GM12865 (cell line): ENCODE results near the gene TENM3.

Experiments used
- DNase-seq: peaks from one replicate; pipeline ENCODE4 v3.0.0; 2010; ENCODE audit warnings: low read depth
- H3K4me3 ChIP-seq: 2 replicates; pipeline ENCODE4 v1.5.1; 2011; ENCODE audit warnings: mild to moderate bottlenecking, low read depth, low read length, control low read depth
- CTCF ChIP-seq: IDR thresholded peaks from 2 replicates; pipeline ENCODE4 v1.5.1; 2011; ENCODE audit warnings: low read length, control low read depth, low read depth, inconsistent platforms; ENCODE audit not compliant: insufficient read depth; ENCODE audit errors: missing control alignments

The TENM3 gene

DNA sequence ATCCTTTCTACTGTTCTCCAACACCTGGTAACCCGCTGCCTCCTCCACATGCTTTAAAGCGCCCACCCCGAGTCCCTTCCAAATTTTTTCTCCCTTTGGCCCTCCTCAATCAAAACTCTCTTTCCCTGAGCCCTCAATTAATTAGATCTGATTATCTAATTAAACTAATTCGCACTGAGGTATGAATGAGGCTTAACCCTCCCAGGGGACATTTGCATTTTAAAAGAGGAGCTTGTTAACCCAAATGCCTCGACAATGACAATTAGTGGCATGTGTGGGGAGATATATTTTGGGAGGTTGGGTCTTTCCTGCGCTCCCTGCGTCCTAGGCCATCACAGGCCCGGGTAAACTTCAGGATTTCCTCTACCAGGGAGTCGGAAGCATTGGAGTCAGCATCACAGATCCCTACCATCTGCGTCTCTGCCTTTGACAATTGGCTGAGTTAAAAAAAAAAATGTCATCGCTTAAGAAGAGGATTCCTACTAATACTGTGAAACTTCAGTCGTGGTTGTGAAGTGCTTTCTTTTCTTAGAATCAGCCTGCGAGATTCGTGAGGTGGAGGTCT, 50.6 kb downstream of the TENM3 start:
- DNase-seq: no peak
- no peak overlapping the region for H3K4me3 ChIP-seq
- no peak for TF ChIP-seq CTCF

DNA sequence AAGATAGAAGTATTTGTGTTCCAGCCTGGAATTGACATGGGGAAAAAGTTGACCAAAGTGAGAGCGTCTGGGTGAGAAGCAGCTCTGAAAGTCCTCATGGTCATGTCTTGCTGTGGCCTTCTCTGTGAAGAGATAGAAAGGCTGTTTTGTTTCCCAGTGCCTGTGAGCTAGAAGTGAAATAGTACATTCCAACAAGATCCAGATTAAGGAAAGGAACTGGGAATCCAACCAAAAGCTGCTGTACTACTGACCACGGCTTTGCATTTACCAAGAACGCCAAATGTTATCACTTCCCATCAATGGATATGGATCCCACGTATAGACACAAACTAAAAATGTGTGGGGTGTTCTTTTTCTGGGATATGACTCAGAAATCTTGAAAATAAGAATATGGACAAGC, 51.2 kb downstream of the TENM3 start:
- H3K4me3 ChIP-seq: no peak overlapping the region
- no peak for DNase-seq
- no peak for TF ChIP-seq CTCF

DNA sequence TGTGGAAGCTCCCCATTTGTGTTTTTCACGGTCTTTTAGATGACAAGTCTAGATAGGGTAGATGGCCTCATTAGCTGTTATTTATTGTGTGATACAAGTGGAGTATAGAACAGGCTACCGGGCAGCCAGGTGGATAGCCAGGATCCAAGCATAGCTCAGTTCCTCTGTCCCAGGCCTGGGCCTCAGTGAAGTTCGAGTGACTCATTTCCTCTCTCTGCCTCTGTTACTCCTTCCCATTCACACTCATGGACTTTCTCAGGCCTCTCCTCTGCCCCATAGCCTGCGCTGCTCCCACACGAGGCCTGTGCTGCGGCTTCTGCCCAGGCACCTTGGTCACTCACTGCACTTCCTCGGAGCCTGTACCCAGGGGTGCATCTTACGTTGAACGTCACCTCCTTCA, 54.5 kb downstream of the TENM3 start:
- DNase-seq: no peak
- TF ChIP-seq CTCF: no peak
- H3K4me3 ChIP-seq: no peak overlapping the region

DNA sequence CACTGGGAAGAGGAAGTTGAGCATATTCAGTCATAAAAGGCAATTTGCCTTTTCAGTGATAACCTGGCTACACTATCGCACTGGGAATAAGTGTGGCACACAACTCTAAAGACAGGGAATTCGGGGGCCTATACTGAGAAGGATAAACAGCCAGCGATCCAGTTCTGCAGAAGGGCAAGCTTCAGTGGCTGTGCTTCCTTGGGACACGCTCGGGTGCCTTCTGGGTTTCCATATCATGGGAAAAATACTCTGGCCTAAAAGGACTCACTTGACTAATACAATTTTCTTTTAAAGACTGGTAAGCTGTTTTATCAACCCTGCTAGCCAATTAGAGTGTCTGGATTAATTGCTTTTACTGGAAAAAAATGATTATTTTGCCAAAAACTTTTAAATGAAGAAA, 58.5 kb downstream of the TENM3 start:
- DNase-seq: no peak
- no peak for TF ChIP-seq CTCF
- H3K4me3 ChIP-seq: no peak overlapping the region

DNA sequence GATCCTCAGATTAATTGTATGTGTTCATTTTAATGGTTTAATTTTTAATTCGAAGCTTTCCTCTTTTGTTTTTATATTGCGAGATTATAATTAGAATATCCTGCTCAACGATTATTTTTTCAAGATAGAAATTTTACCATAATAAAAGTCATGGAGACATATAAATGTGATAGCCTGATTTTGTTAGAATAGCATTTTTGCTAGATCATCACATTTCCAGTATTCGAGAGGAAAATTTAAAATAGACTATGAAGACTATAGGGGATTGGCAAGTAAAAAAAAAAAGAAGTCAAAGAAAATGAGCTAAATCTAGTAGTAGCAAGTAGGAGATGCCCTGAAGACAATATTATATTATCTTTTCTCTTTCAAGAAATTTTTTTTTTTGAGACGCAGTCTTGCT, 60.6 kb downstream of the TENM3 start:
- no peak for DNase-seq
- no peak for TF ChIP-seq CTCF
- no peak overlapping the region for H3K4me3 ChIP-seq

- TF ChIP-seq CTCF: no peak
Observed at GRCh38 chr4:182306792-182307507, 63.7 kb downstream of the TENM3 start.

DNA sequence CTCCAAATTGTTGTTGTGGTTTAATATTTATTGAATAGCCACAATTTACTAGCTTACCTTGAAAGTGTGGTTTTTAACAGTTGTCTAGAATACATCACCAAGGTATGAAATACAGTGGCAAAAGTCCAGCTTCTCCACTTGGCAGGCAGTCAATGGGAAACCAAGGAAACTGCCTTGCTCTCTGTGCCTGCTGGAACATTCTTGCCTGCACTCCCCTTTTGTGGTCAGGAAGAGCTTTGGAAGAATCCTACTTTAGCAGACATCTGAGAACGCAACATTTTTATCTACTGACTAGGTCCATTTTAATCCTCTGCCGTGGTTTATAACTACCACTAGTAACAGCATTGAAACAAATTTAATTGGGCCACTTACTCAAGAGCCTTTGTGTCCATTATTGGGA, 64.5 kb downstream of the TENM3 start:
- no peak for DNase-seq
- no peak overlapping the region for H3K4me3 ChIP-seq
- TF ChIP-seq CTCF: no peak

More at GRCh38 chr4:182306792-182307507, 63.7 kb downstream of the TENM3 start:
- H3K4me3 ChIP-seq: no peak overlapping the region
- peak; percentile 42 for DNase-seq
